Type B pancreatic cell (in vitro differentiated cells): ENCODE data around the gene DCTN2. TPM values are rescaled to one million over a fixed set of nuclear protein-coding genes. Genes with fewer than 3 reads are reported as not detected.

Experiments used
- DNase-seq: peaks from one replicate; pipeline ENCODE4 v3.0.0; 2021; ENCODE audit warnings: mixed read lengths; ENCODE audit not compliant: unreplicated experiment; ENCODE audit errors: extremely low spot score
- H3K27ac Mint-ChIP-seq: 2 replicates; pipeline ENCODE4 v1.8.0; 2021; ENCODE audit warnings: mild to moderate bottlenecking, mixed read lengths
- H3K27me3 Mint-ChIP-seq: 2 replicates; pipeline ENCODE4 v1.8.0; 2021; ENCODE audit warnings: mixed read lengths
- H3K36me3 Mint-ChIP-seq: 2 replicates; pipeline ENCODE4 v1.8.0; 2021; ENCODE audit warnings: mixed read lengths
- H3K4me1 Mint-ChIP-seq: one replicate; pipeline ENCODE4 v1.8.0; 2021; ENCODE audit warnings: mixed read lengths; ENCODE audit not compliant: unreplicated experiment
- H3K4me3 Mint-ChIP-seq: 2 replicates; pipeline ENCODE4 v1.8.0; 2021; ENCODE audit warnings: mild to moderate bottlenecking, mixed read lengths
- H3K9me3 Mint-ChIP-seq: 2 replicates; pipeline ENCODE4 v1.8.0; 2021; ENCODE audit warnings: mixed read lengths
- total RNA-seq: library from RNA; stranded (reverse); gene quantifications from 2 replicates; pipeline ENCODE4 v1.2.1, GENCODE V29; 2021; ENCODE audit warnings: low replicate concordance
- TF ChIP-seq, protein P1 (sequence below): fragments of 200-600 bp; sonication (generic); conservative IDR thresholded peaks from 2 replicates; pipeline ENCODE4 v1.5.0; 2021; ENCODE audit warnings: antibody characterized with exemption, mild to moderate bottlenecking

Gene DCTN2
- total RNA-seq, 1 donor from 2014 or later: 126 TPM

DNA sequence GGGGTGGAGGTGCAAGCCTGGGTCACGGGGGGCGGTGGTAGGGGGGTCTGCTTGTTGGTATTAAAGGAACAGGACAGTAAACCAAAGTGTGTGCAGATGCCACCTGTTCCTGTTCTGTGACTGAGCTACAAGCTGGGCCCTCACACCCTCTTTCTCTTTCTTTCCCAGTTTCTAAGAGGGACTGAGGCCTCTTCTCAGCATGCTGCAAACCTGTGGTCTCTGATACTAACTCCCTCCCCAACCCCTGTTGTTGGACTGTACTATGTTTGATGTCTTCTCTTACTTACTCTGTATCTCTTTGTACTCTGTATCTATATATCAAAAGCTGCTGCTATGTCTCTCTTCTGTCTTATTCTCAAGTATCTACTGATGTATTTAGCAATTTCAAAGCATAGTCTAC is 37.1 kb upstream of the DCTN2 start:
- peaks cover 4% of the 10 kb centered on the region for H3K4me1 Mint-ChIP-seq
- no peak overlapping the region for H3K27ac Mint-ChIP-seq
- TF ChIP-seq, protein P1, sequence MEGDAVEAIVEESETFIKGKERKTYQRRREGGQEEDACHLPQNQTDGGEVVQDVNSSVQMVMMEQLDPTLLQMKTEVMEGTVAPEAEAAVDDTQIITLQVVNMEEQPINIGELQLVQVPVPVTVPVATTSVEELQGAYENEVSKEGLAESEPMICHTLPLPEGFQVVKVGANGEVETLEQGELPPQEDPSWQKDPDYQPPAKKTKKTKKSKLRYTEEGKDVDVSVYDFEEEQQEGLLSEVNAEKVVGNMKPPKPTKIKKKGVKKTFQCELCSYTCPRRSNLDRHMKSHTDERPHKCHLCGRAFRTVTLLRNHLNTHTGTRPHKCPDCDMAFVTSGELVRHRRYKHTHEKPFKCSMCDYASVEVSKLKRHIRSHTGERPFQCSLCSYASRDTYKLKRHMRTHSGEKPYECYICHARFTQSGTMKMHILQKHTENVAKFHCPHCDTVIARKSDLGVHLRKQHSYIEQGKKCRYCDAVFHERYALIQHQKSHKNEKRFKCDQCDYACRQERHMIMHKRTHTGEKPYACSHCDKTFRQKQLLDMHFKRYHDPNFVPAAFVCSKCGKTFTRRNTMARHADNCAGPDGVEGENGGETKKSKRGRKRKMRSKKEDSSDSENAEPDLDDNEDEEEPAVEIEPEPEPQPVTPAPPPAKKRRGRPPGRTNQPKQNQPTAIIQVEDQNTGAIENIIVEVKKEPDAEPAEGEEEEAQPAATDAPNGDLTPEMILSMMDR: no peak
- H3K36me3 Mint-ChIP-seq: no peaks in the 10 kb centered on the region
- H3K9me3 Mint-ChIP-seq: no peaks in the 10 kb centered on the region
- no peak for DNase-seq
- H3K4me3 Mint-ChIP-seq: no peak overlapping the region
- peaks cover 22% of the 10 kb centered on the region for H3K27me3 Mint-ChIP-seq

DNA sequence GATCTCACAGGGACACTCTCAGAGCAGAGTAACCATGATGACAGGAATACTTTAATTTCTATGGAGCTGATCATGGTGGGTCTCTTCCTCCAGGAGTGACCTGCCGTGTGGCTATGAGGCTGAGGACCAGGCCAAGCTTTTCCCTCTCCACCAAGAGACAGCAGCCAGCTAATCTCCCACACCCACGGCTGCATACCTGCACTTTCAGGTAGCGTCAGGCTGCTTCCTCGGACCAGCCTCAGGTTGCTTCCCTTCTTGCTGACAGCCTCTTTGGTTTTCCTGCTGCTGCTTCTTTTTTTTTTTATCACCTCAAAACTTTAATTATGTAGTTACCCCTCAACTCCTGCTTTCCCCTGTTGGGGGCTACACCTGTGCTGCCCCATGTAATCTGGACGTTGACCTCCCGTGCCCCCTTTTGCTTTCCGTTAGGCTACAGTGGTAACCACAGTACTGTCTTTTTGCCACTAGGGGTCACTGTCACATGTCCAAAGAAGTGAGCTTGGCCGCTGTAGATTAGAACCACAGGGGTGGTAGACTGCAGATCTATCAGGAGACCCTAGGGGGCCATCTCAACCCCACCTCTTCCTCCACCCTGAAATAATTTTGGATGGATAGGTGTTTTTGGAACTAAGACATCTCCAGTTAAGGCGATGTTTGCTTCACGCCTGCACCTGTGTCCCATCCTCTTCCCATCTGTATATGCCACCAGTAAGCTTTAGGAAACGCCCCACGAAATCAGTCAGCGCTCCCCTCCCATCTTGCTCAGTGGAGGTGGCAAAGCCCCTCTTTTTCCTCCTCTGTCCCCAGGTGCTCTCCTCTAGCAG is 36.2 kb upstream of the DCTN2 start:
- Mint-ChIP-seq H3K4me3 (no peak overlapping the region), H3K27ac (no peak overlapping the region), H3K9me3 (no peaks in the 10 kb centered on the region), H3K27me3 (peaks cover 22% of the 10 kb centered on the region), H3K4me1 (peaks cover 4% of the 10 kb centered on the region), H3K36me3 (no peaks in the 10 kb centered on the region)
- DNase-seq: peak; percentile 75
- TF ChIP-seq, protein P1: peak; percentile 98

DNA sequence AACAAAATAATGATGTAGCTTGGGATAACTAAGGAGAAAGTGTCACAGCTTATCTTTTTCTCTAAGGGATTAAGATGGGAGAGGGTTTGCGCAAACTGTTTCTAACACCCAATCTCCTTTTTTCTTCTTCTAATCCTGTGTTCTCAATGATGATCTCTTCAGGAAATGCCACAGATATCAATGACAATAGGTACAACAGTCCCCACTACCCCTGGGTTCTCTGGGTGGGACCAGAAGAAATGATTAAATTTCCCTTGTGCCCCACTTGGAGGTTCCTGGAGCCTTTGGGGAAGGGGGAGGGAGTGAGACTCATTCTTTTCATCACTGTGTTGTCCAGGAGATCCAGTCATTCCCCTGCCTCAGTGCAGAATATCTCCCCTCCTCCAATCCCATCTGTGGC is 35.4 kb upstream of the DCTN2 start:
- H3K27me3 Mint-ChIP-seq: peaks cover 22% of the 10 kb centered on the region
- TF ChIP-seq, protein P1: no peak
- no peak overlapping the region for H3K4me3 Mint-ChIP-seq
- peaks cover 4% of the 10 kb centered on the region for H3K4me1 Mint-ChIP-seq
- DNase-seq: no peak
- H3K9me3 Mint-ChIP-seq: no peaks in the 10 kb centered on the region
- no peaks in the 10 kb centered on the region for H3K36me3 Mint-ChIP-seq
- no peak overlapping the region for H3K27ac Mint-ChIP-seq

DNA sequence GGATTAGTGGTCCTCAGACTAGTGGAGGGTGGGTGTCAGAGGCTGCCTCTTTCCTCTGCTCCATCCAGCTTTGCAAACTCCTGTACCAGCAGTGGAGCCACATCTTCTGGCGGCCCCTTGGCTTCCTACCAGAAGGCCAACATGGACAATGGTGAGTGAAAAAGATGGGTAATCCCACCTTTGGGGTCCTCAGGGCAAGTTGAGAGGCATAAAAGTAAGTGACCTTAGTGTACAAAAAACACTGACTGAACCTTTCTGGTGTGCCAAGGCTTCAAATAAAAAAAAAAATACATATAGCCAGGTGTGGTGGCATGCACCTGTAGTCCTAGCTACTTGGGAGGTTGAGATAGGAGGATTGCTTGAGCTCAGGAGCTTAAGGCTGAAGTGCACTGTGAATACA is 34.8 kb upstream of the DCTN2 start:
- peaks cover 22% of the 10 kb centered on the region for H3K27me3 Mint-ChIP-seq
- TF ChIP-seq, protein P1: no peak
- no peaks in the 10 kb centered on the region for H3K9me3 Mint-ChIP-seq
- no peaks in the 10 kb centered on the region for H3K36me3 Mint-ChIP-seq
- DNase-seq: no peak
- H3K4me1 Mint-ChIP-seq: peaks cover 4% of the 10 kb centered on the region
- H3K4me3 Mint-ChIP-seq: no peak overlapping the region
- no peak overlapping the region for H3K27ac Mint-ChIP-seq

DNA sequence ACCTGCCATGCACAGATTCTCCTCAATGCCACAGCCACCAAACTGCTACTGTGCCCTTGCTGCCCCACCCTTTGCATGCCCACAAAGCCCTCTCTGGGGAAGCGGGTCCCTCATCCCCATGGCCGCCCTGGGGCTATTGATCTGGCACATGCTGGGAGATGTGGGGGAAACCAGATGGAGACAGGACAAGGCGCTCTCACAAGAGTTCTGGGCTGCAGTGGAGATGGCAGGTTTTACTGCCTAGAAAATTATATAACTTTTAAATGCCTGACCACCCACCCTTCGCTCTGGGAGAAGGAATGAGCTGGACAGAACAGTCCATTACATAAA is 33.4 kb upstream of the DCTN2 start:
- no peak for DNase-seq
- H3K4me3 Mint-ChIP-seq: no peak overlapping the region
- H3K36me3 Mint-ChIP-seq: no peaks in the 10 kb centered on the region
- no peaks in the 10 kb centered on the region for H3K9me3 Mint-ChIP-seq
- TF ChIP-seq, protein P1: no peak
- no peak overlapping the region for H3K27ac Mint-ChIP-seq
- H3K4me1 Mint-ChIP-seq: peaks cover 4% of the 10 kb centered on the region
- peaks cover 30% of the 10 kb centered on the region for H3K27me3 Mint-ChIP-seq
